AG04450 (cell line): ENCODE data around the gene PKIB. TPM values are rescaled to one million over a fixed set of nuclear protein-coding genes. Genes with fewer than 3 reads are reported as not detected.

Experiments
- CTCF ChIA-PET: fragments of 300-600, 350-600 bp; formaldehyde crosslinking; extraction: SDS; loops from one replicate; lab custom pipeline; 2022; ENCODE audit warnings: antibody characterized with exemption, inconsistent platforms; lab: Charles Lee
- POLR2A ChIA-PET: fragments of 350-600 bp; formaldehyde crosslinking; extraction: SDS; loops from one replicate; lab custom pipeline; 2021; ENCODE audit warnings: antibody characterized with exemption, inconsistent platforms; lab: Yijun Ruan, JAX
- DNase-seq: peaks from one replicate; pipeline ENCODE4 v3.0.0-alpha.2; 2011; ENCODE audit warnings: low read depth, low spot score
- H3K27ac ChIP-seq: one replicate; pipeline ENCODE4 v1.5.1; 2012; ENCODE audit warnings: low read depth, low read length, control low read depth
- H3K27me3 ChIP-seq: one replicate; pipeline ENCODE4 v1.6.0; 2012; ENCODE audit warnings: low read length; ENCODE audit not compliant: control insufficient read depth, insufficient read depth
- H3K4me3 ChIP-seq: 2 replicates; pipeline ENCODE4 v1.5.1; 2011; ENCODE audit warnings: mild to moderate bottlenecking, low read depth, low read length, control low read depth
- H3K9me3 ChIP-seq: 2 replicates; pipeline ENCODE4 v1.5.1; 2012; ENCODE audit warnings: low read length; ENCODE audit not compliant: control insufficient read depth, insufficient read depth
- CTCF ChIP-seq: IDR thresholded peaks from 2 replicates; pipeline ENCODE4 v1.5.1; 2011; ENCODE audit warnings: low read depth, low read length, control low read depth, inconsistent platforms
- polyA plus RNA-seq: library from polyadenylated mRNA; depleted of rRNA; stranded (reverse); fragments of >200 nt; gene quantifications from 2 replicates; pipeline ENCODE4 v1.2.3, GENCODE V29; 2011

PKIB gene
- polyA plus RNA-seq, 1 experiment: 8.1 TPM

DNA sequence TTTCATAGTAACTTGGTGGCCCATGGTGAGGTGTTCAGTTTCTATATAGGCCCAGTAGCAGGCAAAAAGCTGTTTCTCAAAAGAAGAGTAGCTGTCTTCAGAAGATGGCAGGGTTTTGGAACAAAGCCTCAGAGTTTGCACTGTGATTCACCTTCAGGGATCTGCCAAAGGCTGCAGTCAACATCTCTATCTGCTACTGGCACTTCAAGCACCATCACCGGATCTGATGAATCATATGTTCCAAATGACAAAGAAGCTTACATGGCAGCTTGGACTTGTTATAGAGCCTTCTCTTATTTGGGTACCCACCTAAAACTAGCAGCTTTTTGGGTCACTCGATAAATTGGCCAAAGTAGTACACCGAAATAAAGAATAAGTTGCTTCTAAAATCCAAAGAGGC, 39.5 kb downstream of the PKIB start:
- Histone ChIP-seq H3K9me3 (no peaks in the 10 kb centered on the region), H3K4me3 (no peak overlapping the region), H3K27me3 (no peaks in the 10 kb centered on the region), H3K27ac (no peak overlapping the region)
- CTCF ChIA-PET: no interaction called here
- no peak for TF ChIP-seq CTCF
- no peak for DNase-seq
- POLR2A ChIA-PET: no interaction called here

- no peak for TF ChIP-seq CTCF
- Histone ChIP-seq H3K9me3 (no peaks in the 10 kb centered on the region), H3K27me3 (no peaks in the 10 kb centered on the region), H3K27ac (no peak overlapping the region), H3K4me3 (no peak overlapping the region)
- no peak for DNase-seq
- POLR2A ChIA-PET: no interaction called here
- CTCF ChIA-PET: no interaction called here
Measured at GRCh38 chr6:122650403-122650802, 40.2 kb downstream of the PKIB start.

- no peak overlapping the region for H3K4me3 ChIP-seq
- no peak for DNase-seq
- ChIA-PET POLR2A (no interaction called here), CTCF (no interaction called here)
- no peaks in the 10 kb centered on the region for H3K27me3 ChIP-seq
- H3K9me3 ChIP-seq: no peaks in the 10 kb centered on the region
- no peak for TF ChIP-seq CTCF
- no peak overlapping the region for H3K27ac ChIP-seq
Measured at GRCh38 chr6:122651031-122651430, 40.8 kb downstream of the PKIB start.

GRCh38 chr6:122651604-122652003, 41.4 kb downstream of the PKIB start:
- TF ChIP-seq CTCF: no peak
- no peak overlapping the region for H3K27ac ChIP-seq
- no peak for DNase-seq
- H3K4me3 ChIP-seq: no peak overlapping the region
- POLR2A ChIA-PET: no interaction called here
- H3K9me3 ChIP-seq: no peaks in the 10 kb centered on the region
- CTCF ChIA-PET: no interaction called here
- H3K27me3 ChIP-seq: no peaks in the 10 kb centered on the region

- Histone ChIP-seq H3K4me3 (no peak overlapping the region), H3K27me3 (no peaks in the 10 kb centered on the region), H3K27ac (no peak overlapping the region), H3K9me3 (no peaks in the 10 kb centered on the region)
- ChIA-PET CTCF (no interaction called here), POLR2A (no interaction called here)
- DNase-seq: no peak
- TF ChIP-seq CTCF: no peak
Measured at GRCh38 chr6:122652431-122652830, 42.2 kb downstream of the PKIB start.
